Measurements from ENCODE around the gene DNAJC4. TPM values are rescaled to one million over a fixed set of nuclear protein-coding genes. Genes with fewer than 3 reads are reported as not detected.

The DNAJC4 gene
- total and polyA plus RNA-seq, 9 of the 15 experiments (the other 6 are each of a cell fraction or from before 2014, with no cell fraction given), result 4.0 to 32.6 (median 19.9) TPM

GRCh38 chr11:64268025-64268892 lies 37.9 kb downstream of the DNAJC4 start (continued):
- TF ChIP-seq YBX1 (IDR thresholded peaks at IDR 0.05) (no peak), ZNF79 (CRISPR knock-in tag; IDR thresholded peaks at IDR 0.05; ENCODE audit: low read depth) (0 out of 2 replicates have a peak, but pooled peaks have one; percentile 23), PTTG1 (tag; IDR thresholded peaks at IDR 0.05; ENCODE audit: low read depth) (no peak), CREBBP (IDR thresholded peaks at IDR 0.05; ENCODE audit: low read depth, low read length) (no peak), GATAD2A (IDR thresholded peaks at IDR 0.05) (no peak), TGIF2 (CRISPR knock-in tag; IDR thresholded peaks at IDR 0.05) (no peak), CUX1 (CRISPR knock-in tag; IDR thresholded peaks at IDR 0.05) (0 out of 2 replicates have a peak, but pooled peaks have one; percentile 32), BRCA1 (IDR thresholded peaks at IDR 0.05) (no peak), BRCA1 (CRISPR knock-in tag; IDR thresholded peaks at IDR 0.05) (0 out of 2 replicates have a peak, but pooled peaks have one; percentile 37), KDM2B (CRISPR knock-in tag; IDR thresholded peaks at IDR 0.05) (no peak), GMEB1 (CRISPR knock-in tag; IDR thresholded peaks at IDR 0.05) (no peak), RBFOX2 (IDR thresholded peaks at IDR 0.05; ENCODE audit: low read depth, low read length) (peak; percentile 38; the same call in 1 of the 2 replicates), BRF2 (IDR thresholded peaks at IDR 0.05; ENCODE audit: borderline replicate concordance, insufficient read depth, insufficient read length) (no peak), NELFE (IDR thresholded peaks at IDR 0.05; ENCODE audit: insufficient read depth, insufficient read length) (no peak), ARID3A (IDR thresholded peaks at IDR 0.05; ENCODE audit: borderline replicate concordance, low read depth, low read length) (no peak), RBM25 (IDR thresholded peaks at IDR 0.05; ENCODE audit: low read depth, low read length, severe bottlenecking) (no peak), TAF9B (IDR thresholded peaks at IDR 0.05; ENCODE audit: partially characterized antibody) (no peak), RBM17 (IDR thresholded peaks at IDR 0.05; ENCODE audit: borderline replicate concordance, low read depth, low read length) (no peak)
